Natural killer cell (primary cell): ENCODE measurements around the gene ANKRD13D. TPM values are rescaled to one million over a fixed set of nuclear protein-coding genes. Genes with fewer than 3 reads are reported as not detected.
A peak's percentile ranks its signal among the peaks of the same experiment; 100 is the strongest.

ENCODE experiments used
- ATAC-seq, 3 donors: fragments of 150-1000 bp in 2 of 3; fragments of 200-7000 bp in 1 of 3; cut with Tn5 transposase; 1 replicate in 1 of 3; 2 replicates in 2 of 3; pipeline ENCODE4 v1.10.0; 2021; ENCODE audit warnings: mild to moderate bottlenecking in 2 of 3, moderate library complexity in 2 of 3
- DNase-seq, 2 donors: peaks; one replicate each; pipeline versions ENCODE4 v3.0.0 to v3.0.0-alpha.2; 2013 to 2021; ENCODE audit warnings: mixed read lengths in 1 of 2
- H3K27ac ChIP-seq: one replicate; pipeline ENCODE4 v1.5.1; 2013; ENCODE audit warnings: mild to moderate bottlenecking, low read length
- H3K27me3 ChIP-seq: one replicate; pipeline ENCODE4 v1.6.1; 2013; ENCODE audit warnings: low read length; ENCODE audit not compliant: control insufficient read depth, insufficient read depth
- H3K36me3 ChIP-seq: one replicate; pipeline ENCODE4 v1.6.1; 2013; ENCODE audit warnings: low read length; ENCODE audit not compliant: control insufficient read depth, insufficient read depth
- H3K4me1 ChIP-seq: one replicate; pipeline ENCODE4 v1.6.1; 2013; ENCODE audit warnings: low read length; ENCODE audit not compliant: control insufficient read depth, insufficient read depth
- H3K4me3 ChIP-seq: one replicate; pipeline ENCODE4 v1.5.1; 2013; ENCODE audit warnings: low read length
- H3K9me3 ChIP-seq: one replicate; pipeline ENCODE4 v1.6.1; 2013; ENCODE audit warnings: low read length; ENCODE audit not compliant: control insufficient read depth, insufficient read depth
- H3K27ac Mint-ChIP-seq, 2 donors: one replicate each; pipeline ENCODE4 v1.8.0; 2022; ENCODE audit warnings: mild to moderate bottlenecking in 2 of 2, mixed read lengths in 2 of 2, moderate library complexity in 1 of 2
- H3K27me3 Mint-ChIP-seq, 2 donors: one replicate each; pipeline ENCODE4 v1.8.0; 2022; ENCODE audit warnings: low read depth in 2 of 2, mixed read lengths in 2 of 2
- H3K36me3 Mint-ChIP-seq: one replicate; pipeline ENCODE4 v1.8.0; 2022; ENCODE audit warnings: mixed read lengths
- H3K4me1 Mint-ChIP-seq, 2 donors: one replicate each; pipeline ENCODE4 v1.8.0; 2022; ENCODE audit warnings: mixed read lengths in 2 of 2
- H3K4me3 Mint-ChIP-seq: one replicate; pipeline ENCODE4 v1.8.0; 2022; ENCODE audit warnings: mild to moderate bottlenecking, moderate library complexity, mixed read lengths
- H3K9me3 Mint-ChIP-seq, 2 donors: one replicate each; pipeline ENCODE4 v1.8.0; 2022; ENCODE audit warnings: mixed read lengths in 2 of 2
- WGBS: methylation state at CpG from one replicate; pipeline ENCODE4 v1.1.7; 2013; ENCODE audit warnings: missing lambda C conversion rate; ENCODE audit not compliant: insufficient coverage; 5-methylcytosine and 5-hydroxymethylcytosine counted together
- intact Hi-C: fragments of 100-400 bp; cut with micrococcal nuclease; formaldehyde crosslinking; loops from one replicate; pipeline ENCODE4 v1.14.2; 2022
- total RNA-seq, 4 donors: library from RNA; stranded (reverse); fragments of 120-200 nt in 1 of 4; gene quantifications; one replicate each; pipeline versions ENCODE4 v1.2.3 to v1.2.4, GENCODE V29; 2013 to 2022
- TF ChIP-seq, protein P1 (sequence below): fragments of 200-600 bp; IDR thresholded peaks from one replicate; pipeline ENCODE4 v1.8.0; 2022; ENCODE audit warnings: antibody characterized with exemption

ANKRD13D gene
- total RNA-seq, 3 donors from 2014 or later (not counting 1 experiment from before 2014, with no cell fraction given) = 212 to 316 (median 231) TPM

DNA sequence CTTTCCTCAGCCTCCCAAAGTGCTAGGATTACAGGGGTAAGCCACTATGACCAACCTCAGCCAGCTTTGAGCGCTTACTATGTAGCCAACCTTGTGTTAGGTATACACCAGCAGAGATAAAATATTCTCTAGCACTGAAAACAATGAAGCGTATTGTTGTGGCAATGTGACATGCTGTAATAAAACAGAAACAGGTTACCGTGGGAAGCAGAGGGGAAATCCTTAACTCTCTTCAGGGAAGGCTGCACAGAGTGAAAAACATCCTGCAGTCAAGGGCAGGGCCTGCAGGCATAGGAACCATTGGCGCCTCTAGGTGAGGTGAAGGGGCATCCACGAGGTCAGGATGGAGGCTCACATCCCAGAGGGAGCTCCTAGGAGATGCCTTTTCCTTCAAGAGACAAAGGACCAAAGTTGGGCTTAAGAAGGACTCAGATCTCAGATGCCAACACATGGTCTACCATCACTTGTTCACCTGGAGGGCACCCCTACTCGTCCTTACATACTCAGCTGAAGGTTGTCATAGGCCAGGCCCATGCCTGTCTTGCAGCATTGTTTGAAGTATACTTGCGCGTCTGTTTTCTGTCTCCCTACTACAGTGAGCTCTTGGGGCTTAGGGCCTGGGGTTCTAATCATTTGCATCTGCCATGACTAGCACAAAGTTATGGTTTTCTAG lies 56.3 kb downstream of the ANKRD13D start:
- 81% methylated on average over 8 of the region's 8 CpGs for WGBS
- Histone ChIP-seq H3K27me3 (no peaks in the 10 kb centered on the region), H3K4me1 (peaks cover 4% of the 10 kb centered on the region), H3K9me3 (no peaks in the 10 kb centered on the region), H3K36me3 (no peaks in the 10 kb centered on the region), H3K27ac (no peak overlapping the region), H3K4me3 (no peak overlapping the region)
- Mint-ChIP-seq H3K4me1 (peaks cover 0 to 10% of the 10 kb centered on the region in 2 donors), H3K4me3 (no peak overlapping the region), H3K27ac (no peak overlapping the region), H3K36me3 (no peaks in the 10 kb centered on the region), H3K27me3 (no peaks in the 10 kb centered on the region), H3K9me3 (no peaks in the 10 kb centered on the region)
- intact Hi-C loops = no loop called here
- TF ChIP-seq, protein P1, sequence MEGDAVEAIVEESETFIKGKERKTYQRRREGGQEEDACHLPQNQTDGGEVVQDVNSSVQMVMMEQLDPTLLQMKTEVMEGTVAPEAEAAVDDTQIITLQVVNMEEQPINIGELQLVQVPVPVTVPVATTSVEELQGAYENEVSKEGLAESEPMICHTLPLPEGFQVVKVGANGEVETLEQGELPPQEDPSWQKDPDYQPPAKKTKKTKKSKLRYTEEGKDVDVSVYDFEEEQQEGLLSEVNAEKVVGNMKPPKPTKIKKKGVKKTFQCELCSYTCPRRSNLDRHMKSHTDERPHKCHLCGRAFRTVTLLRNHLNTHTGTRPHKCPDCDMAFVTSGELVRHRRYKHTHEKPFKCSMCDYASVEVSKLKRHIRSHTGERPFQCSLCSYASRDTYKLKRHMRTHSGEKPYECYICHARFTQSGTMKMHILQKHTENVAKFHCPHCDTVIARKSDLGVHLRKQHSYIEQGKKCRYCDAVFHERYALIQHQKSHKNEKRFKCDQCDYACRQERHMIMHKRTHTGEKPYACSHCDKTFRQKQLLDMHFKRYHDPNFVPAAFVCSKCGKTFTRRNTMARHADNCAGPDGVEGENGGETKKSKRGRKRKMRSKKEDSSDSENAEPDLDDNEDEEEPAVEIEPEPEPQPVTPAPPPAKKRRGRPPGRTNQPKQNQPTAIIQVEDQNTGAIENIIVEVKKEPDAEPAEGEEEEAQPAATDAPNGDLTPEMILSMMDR = no peak
- DNase-seq (peak in 1 of 2 donors; percentile 56), ATAC-seq (no peak)

DNA sequence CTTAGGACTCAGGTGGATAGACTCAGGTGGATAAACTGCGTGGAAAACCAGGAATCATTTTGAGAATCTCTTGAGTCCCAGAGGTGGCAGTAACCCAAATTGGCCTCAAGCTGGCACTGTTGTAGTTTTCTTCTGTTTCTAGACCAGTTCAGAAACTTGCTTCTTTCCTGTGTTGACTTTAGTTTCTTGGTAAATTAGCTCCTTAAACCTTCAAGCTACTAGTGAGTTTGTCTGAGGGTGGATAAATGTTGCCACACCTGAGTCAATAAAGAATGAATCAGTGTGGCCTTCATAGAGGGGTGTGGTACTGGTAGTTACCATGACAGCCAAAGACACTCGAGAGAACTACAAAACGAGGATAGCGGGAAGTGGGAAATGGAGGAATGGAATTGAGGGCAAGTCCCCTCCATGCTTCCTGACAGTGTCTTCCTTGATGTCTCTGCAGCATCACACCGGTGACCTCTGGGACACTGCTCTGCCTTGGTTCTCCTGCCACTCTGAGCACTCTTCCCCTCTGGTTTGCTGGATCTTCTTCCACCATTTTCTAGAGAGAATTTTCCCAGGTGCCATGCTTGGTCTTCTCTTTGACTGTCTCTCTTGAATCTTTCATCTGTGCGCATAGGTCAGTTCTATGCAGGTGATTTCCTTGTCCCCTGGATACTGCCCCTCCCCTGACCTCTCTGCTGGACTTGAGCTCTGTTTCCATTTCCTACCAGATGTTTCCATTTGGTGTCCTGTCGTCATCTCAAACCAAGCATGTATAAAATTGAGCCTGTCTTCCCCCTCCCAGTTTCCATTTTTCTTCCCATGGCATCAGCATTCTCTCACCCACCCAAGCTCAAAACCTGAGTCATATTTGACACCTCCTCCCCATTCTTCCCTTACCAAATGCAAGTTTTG lies 57.1 kb downstream of the ANKRD13D start:
- Mint-ChIP-seq H3K27ac (no peak overlapping the region), H3K27me3 (no peaks in the 10 kb centered on the region), H3K9me3 (no peaks in the 10 kb centered on the region), H3K4me1 (peaks cover 3 to 13% of the 10 kb centered on the region in 2 donors), H3K36me3 (no peaks in the 10 kb centered on the region), H3K4me3 (no peak overlapping the region)
- peaks cover 8% of the 10 kb centered on the region for H3K4me1 ChIP-seq
- ATAC-seq = peak in 1 of 3 donors; percentile 46
- H3K36me3 ChIP-seq = no peaks in the 10 kb centered on the region
- no peak overlapping the region for H3K4me3 ChIP-seq
- TF ChIP-seq, protein P1 = peak; percentile 33
- H3K27ac ChIP-seq = no peak overlapping the region
- H3K9me3 ChIP-seq = no peaks in the 10 kb centered on the region
- WGBS = 80% methylated on average over 7 of the region's 7 CpGs
- intact Hi-C loops = no loop called here
- peak in 1 of 2 donors; percentile 65 for DNase-seq
- H3K27me3 ChIP-seq = no peaks in the 10 kb centered on the region

DNA sequence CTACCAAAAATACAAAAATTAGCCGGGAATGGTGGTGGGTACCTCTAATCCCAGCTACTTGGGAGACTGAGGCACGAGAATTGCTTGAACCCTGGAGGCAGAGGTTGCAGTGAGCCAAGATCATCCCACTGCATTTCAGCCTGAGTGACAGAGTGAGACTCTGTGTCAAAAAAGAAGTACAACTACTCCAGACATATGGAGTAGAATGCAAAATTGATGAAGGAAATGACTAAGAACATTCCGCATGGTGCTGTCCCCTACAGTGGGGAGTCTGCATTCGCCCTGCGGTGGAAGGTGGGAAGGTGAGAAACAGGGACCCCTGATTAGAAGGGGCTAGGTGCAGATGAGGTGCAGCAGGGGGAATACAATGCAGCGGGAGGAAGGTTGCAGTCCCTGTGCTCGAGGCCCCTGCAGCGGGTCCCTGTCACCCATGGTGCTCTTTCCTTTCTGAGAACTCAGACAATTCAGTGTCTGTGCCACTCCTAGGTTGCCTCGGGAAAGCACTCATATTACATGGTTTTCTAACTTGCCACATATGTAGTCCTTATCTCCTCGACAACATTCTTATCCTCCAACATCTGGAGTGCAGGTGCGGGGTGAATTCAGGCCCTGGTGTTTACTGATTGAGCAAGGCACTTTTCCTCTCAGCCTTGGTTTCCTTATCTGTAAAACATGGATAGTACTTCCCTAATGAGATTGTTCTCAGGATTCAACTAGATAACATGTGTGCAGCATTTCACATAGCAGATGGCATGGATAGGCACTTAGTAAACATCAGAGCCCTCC lies 59.1 kb downstream of the ANKRD13D start:
- Histone ChIP-seq H3K36me3 (no peaks in the 10 kb centered on the region), H3K9me3 (no peaks in the 10 kb centered on the region), H3K4me3 (no peak overlapping the region), H3K27me3 (no peaks in the 10 kb centered on the region), H3K27ac (no peak overlapping the region), H3K4me1 (peaks cover 28% of the 10 kb centered on the region)
- H3K36me3 Mint-ChIP-seq = no peaks in the 10 kb centered on the region
- H3K9me3 Mint-ChIP-seq = no peaks in the 10 kb centered on the region
- H3K27ac Mint-ChIP-seq = no peak overlapping the region
- intact Hi-C loops = no loop called here
- ATAC-seq = no peak
- no peak overlapping the region for H3K4me3 Mint-ChIP-seq
- H3K27me3 Mint-ChIP-seq = no peaks in the 10 kb centered on the region
- WGBS = 78% methylated on average over 11 of the region's 11 CpGs
- no peak for DNase-seq
- peaks cover 9 to 26% of the 10 kb centered on the region in 2 donors for H3K4me1 Mint-ChIP-seq
- TF ChIP-seq, protein P1 = no peak
